Kidney epithelial cell (primary cell): Measurements from ENCODE around the gene GRIN3B. TPM values are rescaled to one million over a fixed set of nuclear protein-coding genes. Genes with fewer than 3 reads are reported as not detected.

Experiments
- DNase-seq: peaks from one replicate; pipeline ENCODE4 v3.0.0-alpha.2; 2010; ENCODE audit warnings: low read depth
- H3K27me3 ChIP-seq: 2 replicates; pipeline ENCODE4 v1.6.0; 2011; ENCODE audit warnings: low read length; ENCODE audit not compliant: control insufficient read depth, insufficient read depth
- H3K36me3 ChIP-seq: 2 replicates; pipeline ENCODE4 v1.5.1; 2011; ENCODE audit warnings: low read length; ENCODE audit not compliant: control insufficient read depth, insufficient read depth
- H3K4me3 ChIP-seq: 2 replicates; pipeline ENCODE4 v1.5.1; 2011; ENCODE audit warnings: low read depth, mild to moderate bottlenecking, control low read depth, low read length
- CTCF ChIP-seq: IDR thresholded peaks from 2 replicates; pipeline ENCODE4 v1.5.1; 2011; ENCODE audit warnings: mild to moderate bottlenecking, moderate library complexity, low read length, control low read depth, inconsistent platforms; ENCODE audit not compliant: insufficient read depth, poor library complexity, severe bottlenecking
- total RNA-seq: library from RNA; depleted of rRNA; stranded (reverse); fragments of >200 nt; gene quantifications from 2 replicates; pipeline ENCODE4 v1.2.3, GENCODE V29; 2015

GRIN3B gene
- total RNA-seq, 1 donor from 2014 or later, result 0.08 TPM

- Histone ChIP-seq H3K36me3 (no peaks in the 10 kb centered on the region), H3K27me3 (no peaks in the 10 kb centered on the region), H3K4me3 (no peak overlapping the region)
- no peak for TF ChIP-seq CTCF
- DNase-seq, result no peak
Measured at GRCh38 chr19:1015061-1015781, 15.0 kb downstream of the GRIN3B start.

GRCh38 chr19:1015782-1016646, 15.8 kb downstream of the GRIN3B start:
- no peaks in the 10 kb centered on the region for H3K36me3 ChIP-seq

GRCh38 chr19:1016647-1017114, 16.5 kb downstream of the GRIN3B start:
- no peak for TF ChIP-seq CTCF
- DNase-seq, result peak; percentile 77
- Histone ChIP-seq H3K36me3 (no peaks in the 10 kb centered on the region), H3K27me3 (no peaks in the 10 kb centered on the region), H3K4me3 (no peak overlapping the region)

More at GRCh38 chr19:1015782-1016646, 15.8 kb downstream of the GRIN3B start:
- TF ChIP-seq CTCF, result no peak
- no peaks in the 10 kb centered on the region for H3K27me3 ChIP-seq
- DNase-seq, result no peak
- no peak overlapping the region for H3K4me3 ChIP-seq

- DNase-seq, result no peak
- no peaks in the 10 kb centered on the region for H3K27me3 ChIP-seq
- TF ChIP-seq CTCF, result no peak
- no peaks in the 10 kb centered on the region for H3K36me3 ChIP-seq
- H3K4me3 ChIP-seq, result no peak overlapping the region
Measured at GRCh38 chr19:1017115-1017905, 17.1 kb downstream of the GRIN3B start.

- Histone ChIP-seq H3K27me3 (no peaks in the 10 kb centered on the region), H3K36me3 (no peaks in the 10 kb centered on the region), H3K4me3 (no peak overlapping the region)
- no peak for DNase-seq
- no peak for TF ChIP-seq CTCF
Measured at GRCh38 chr19:1017906-1018305, 17.7 kb downstream of the GRIN3B start.
